ENCODE measurements around the gene WDR20.

Gene WDR20

GRCh38 chr14:102182190-102182589 lies 42.5 kb downstream of the WDR20 start:
- TF ChIP-seq CREB1 (IDR thresholded peaks at IDR 0.05; ENCODE audit: low read depth), result no peak

GRCh38 chr14:102182936-102183619 lies 43.4 kb downstream of the WDR20 start:
- TF ChIP-seq FOXM1 (IDR thresholded peaks at IDR 0.05; ENCODE audit: borderline replicate concordance, low read depth), result no peak
- no peak for TF ChIP-seq TCF12 (IDR thresholded peaks at IDR 0.05; ENCODE audit: low read depth)
- TF ChIP-seq TEAD4 (IDR thresholded peaks at IDR 0.05), result no peak
- no peak for TF ChIP-seq CEBPB (IDR thresholded peaks at IDR 0.05)
- no peak for TF ChIP-seq USF1 (IDR thresholded peaks at IDR 0.05)
- TF ChIP-seq ZBTB7A (IDR thresholded peaks at IDR 0.05; ENCODE audit: low read depth), result no peak
- no peak for TF ChIP-seq EGR1 (IDR thresholded peaks at IDR 0.05)
- TF ChIP-seq RAD21 (IDR thresholded peaks at IDR 0.05; ENCODE audit: low read depth), result no peak
- no peak for TF ChIP-seq TAF1 (IDR thresholded peaks at IDR 0.05; ENCODE audit: low read depth)
- TF ChIP-seq EP300 (IDR thresholded peaks at IDR 0.05; ENCODE audit: borderline replicate concordance), result no peak
- no peak for TF ChIP-seq REST (IDR thresholded peaks at IDR 0.05; ENCODE audit: low read depth)

- no peak for TF ChIP-seq USF1 (IDR thresholded peaks at IDR 0.05)
- TF ChIP-seq REST (IDR thresholded peaks at IDR 0.05; ENCODE audit: low read depth), result no peak
- TF ChIP-seq EGR1 (IDR thresholded peaks at IDR 0.05), result no peak
- no peak for TF ChIP-seq EP300 (IDR thresholded peaks at IDR 0.05; ENCODE audit: borderline replicate concordance)
- no peak for TF ChIP-seq ZBTB7A (IDR thresholded peaks at IDR 0.05; ENCODE audit: low read depth)
- TF ChIP-seq CEBPB (IDR thresholded peaks at IDR 0.05), result no peak
- no peak for TF ChIP-seq TEAD4 (IDR thresholded peaks at IDR 0.05)
- no peak for TF ChIP-seq TAF1 (IDR thresholded peaks at IDR 0.05; ENCODE audit: low read depth)
- TF ChIP-seq CREB1 (IDR thresholded peaks at IDR 0.05; ENCODE audit: low read depth), result no peak
- no peak for TF ChIP-seq YY1 (IDR thresholded peaks at IDR 0.05; ENCODE audit: low read depth)
- no peak for TF ChIP-seq FOXM1 (IDR thresholded peaks at IDR 0.05; ENCODE audit: borderline replicate concordance, low read depth)
- TF ChIP-seq TCF12 (IDR thresholded peaks at IDR 0.05; ENCODE audit: low read depth), result no peak
- TF ChIP-seq MAX (IDR thresholded peaks at IDR 0.05), result no peak
- TF ChIP-seq RAD21 (IDR thresholded peaks at IDR 0.05; ENCODE audit: low read depth), result no peak
- no peak for TF ChIP-seq NFIC (IDR thresholded peaks at IDR 0.05)
Observed at GRCh38 chr14:102183886-102184285, 44.2 kb downstream of the WDR20 start.

- TF ChIP-seq CEBPB (IDR thresholded peaks at IDR 0.05) (no peak), TCF12 (IDR thresholded peaks at IDR 0.05; ENCODE audit: low read depth) (no peak)
Observed at GRCh38 chr14:102184316-102185035, 44.8 kb downstream of the WDR20 start.

GRCh38 chr14:102185360-102185759 lies 45.7 kb downstream of the WDR20 start:
- TF ChIP-seq CREB1 (IDR thresholded peaks at IDR 0.05; ENCODE audit: low read depth) (no peak), TCF12 (IDR thresholded peaks at IDR 0.05; ENCODE audit: low read depth) (no peak), TEAD4 (IDR thresholded peaks at IDR 0.05) (peak; percentile 27; the same call in 1 of the 2 replicates), REST (IDR thresholded peaks at IDR 0.05; ENCODE audit: low read depth) (no peak), EGR1 (IDR thresholded peaks at IDR 0.05) (no peak), MAX (IDR thresholded peaks at IDR 0.05) (peak; percentile 75), CEBPB (IDR thresholded peaks at IDR 0.05) (no peak; the same call in 1 of the 2 replicates)

Data from Ishikawa (cell line).